ENCODE results near the gene MLKL.
A peak's percentile ranks its signal among the peaks of the same experiment; 100 is the strongest.

Gene MLKL

GRCh38 chr16:74641969-74642368 is 58.7 kb downstream of the MLKL start:
- no peak for DNase-seq

- DNase-seq, result no peak
Measured at GRCh38 chr16:74637742-74638453, 62.8 kb downstream of the MLKL start.

- DNase-seq, result no peak
Measured at GRCh38 chr16:74635303-74635702, 65.4 kb downstream of the MLKL start.

- DNase-seq, result no peak
Measured at GRCh38 chr16:74633686-74634085, 67.0 kb downstream of the MLKL start.

- no peak for DNase-seq
Measured at GRCh38 chr16:74627506-74628220, 73.0 kb downstream of the MLKL start.

GRCh38 chr16:74626741-74627416 is 73.8 kb downstream of the MLKL start:
- DNase-seq, result no peak

- no peak for DNase-seq
Measured at GRCh38 chr16:74625500-74626350, 74.9 kb downstream of the MLKL start.

- DNase-seq, result no peak
Measured at GRCh38 chr16:74623839-74624235, 76.8 kb downstream of the MLKL start.

GRCh38 chr16:74623214-74623838 is 77.3 kb downstream of the MLKL start:
- DNase-seq, result peak; percentile 15 to 33

- no peak for DNase-seq
Measured at GRCh38 chr16:74622005-74622404, 78.7 kb downstream of the MLKL start.

All from SHP77 (cell line).